C4-2B (cell line): ENCODE results near the gene CC2D2A.
"Not testable (repeated sequence)": the region's sequence is repeated elsewhere in the genome, so short reads cannot be mapped to it uniquely, and the experiment has no call there.

Experiments
- H3K27ac ChIP-seq: fragments of 450-650 bp; 2 replicates; pipeline ENCODE4 v1.5.1; 2017
- ZFX ChIP-seq: fragments of 450-650 bp; IDR thresholded peaks from 2 replicates; pipeline ENCODE4 v1.6.1; 2017
- TF ChIP-seq, protein P1 (sequence below): fragments of 450-650 bp; conservative IDR thresholded peaks from 2 replicates; pipeline ENCODE4 v1.5.1; 2017; ENCODE audit warnings: mild to moderate bottlenecking

The CC2D2A gene

DNA sequence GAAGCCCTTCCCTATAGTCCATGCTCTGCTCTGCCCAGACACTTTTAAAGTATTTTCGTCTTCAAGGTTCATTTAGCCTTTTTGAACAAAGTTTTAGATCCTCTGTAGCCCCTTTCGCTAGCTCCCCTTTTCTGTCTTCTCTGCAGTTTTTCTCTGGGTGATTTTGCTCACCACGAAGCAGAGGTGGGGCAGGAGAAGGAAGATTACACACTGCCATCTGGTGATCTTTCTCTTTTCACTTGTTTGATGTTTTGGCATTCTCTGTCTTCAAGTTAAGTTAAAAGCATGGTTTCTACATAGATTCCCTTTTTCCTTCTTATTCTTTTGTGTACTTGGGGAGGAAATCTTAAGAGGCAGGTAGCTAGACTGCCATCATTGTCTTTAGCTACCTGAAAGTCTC lies 43.9 kb downstream of the CC2D2A start:
- H3K27ac ChIP-seq = no peak overlapping the region
- TF ChIP-seq ZFX = no peak
- TF ChIP-seq, protein P1, sequence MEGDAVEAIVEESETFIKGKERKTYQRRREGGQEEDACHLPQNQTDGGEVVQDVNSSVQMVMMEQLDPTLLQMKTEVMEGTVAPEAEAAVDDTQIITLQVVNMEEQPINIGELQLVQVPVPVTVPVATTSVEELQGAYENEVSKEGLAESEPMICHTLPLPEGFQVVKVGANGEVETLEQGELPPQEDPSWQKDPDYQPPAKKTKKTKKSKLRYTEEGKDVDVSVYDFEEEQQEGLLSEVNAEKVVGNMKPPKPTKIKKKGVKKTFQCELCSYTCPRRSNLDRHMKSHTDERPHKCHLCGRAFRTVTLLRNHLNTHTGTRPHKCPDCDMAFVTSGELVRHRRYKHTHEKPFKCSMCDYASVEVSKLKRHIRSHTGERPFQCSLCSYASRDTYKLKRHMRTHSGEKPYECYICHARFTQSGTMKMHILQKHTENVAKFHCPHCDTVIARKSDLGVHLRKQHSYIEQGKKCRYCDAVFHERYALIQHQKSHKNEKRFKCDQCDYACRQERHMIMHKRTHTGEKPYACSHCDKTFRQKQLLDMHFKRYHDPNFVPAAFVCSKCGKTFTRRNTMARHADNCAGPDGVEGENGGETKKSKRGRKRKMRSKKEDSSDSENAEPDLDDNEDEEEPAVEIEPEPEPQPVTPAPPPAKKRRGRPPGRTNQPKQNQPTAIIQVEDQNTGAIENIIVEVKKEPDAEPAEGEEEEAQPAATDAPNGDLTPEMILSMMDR = no peak

DNA sequence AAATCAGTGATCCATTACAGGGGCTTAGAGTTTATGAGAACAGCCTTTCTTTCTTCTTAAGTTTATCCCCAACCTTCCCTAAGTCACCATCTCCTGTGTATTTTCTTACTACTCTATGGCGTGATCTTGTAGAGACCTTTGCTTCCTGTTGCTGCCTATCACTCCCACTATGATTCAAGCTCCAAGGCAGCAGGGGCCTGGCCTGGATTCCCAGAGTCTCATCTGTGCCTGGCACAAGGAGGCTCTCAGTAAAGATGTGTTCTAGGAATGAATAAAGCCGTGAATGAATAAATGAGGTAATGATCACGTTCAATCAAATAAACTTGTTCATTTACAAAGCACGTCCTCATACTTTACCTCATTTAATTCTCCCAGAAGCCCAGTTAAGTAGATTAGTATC lies 45.4 kb downstream of the CC2D2A start:
- TF ChIP-seq, protein P1 = no peak
- TF ChIP-seq ZFX = no peak

DNA sequence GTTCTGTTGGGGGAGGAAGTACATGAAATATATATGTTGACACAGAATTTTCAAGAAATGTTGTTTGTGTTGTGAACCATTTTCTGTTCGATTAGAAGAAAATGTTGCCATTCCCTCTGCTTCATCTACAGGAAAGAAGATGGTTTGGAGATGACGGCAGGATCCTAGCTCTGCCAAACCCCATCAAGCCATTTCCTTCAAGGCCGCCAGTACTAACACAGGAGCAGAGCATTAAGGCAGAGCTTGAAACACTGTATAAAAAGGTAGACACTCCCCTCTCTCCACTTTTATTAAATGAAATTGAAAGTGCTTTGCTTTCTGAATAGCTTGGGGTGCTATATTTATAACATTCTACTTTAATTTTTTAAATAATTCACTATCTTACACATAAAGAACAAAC lies 46.8 kb downstream of the CC2D2A start:
- no peak for TF ChIP-seq ZFX
- TF ChIP-seq, protein P1 = no peak
- H3K27ac ChIP-seq = no peak overlapping the region

More for the DNA sequence above, 45.4 kb downstream of the CC2D2A start:
- H3K27ac ChIP-seq = no peak overlapping the region

DNA sequence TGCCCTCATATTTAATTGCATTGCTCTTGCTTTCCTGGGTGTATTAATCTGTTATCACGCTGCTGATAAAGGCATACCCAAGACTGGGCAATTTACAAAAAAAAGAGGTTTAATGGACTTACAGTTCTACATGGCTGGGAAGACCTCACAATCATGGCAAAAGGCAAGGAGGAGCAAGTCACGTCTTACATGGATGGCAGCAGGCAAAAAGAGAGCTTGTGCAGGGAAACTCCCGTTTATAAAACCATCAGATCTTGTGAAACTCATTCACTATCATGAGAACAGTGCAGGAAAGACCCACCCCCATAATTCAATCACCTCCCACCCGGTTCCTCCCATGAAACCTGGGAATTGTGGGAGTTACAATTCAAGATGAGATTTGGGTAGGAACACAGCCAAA lies 48.0 kb downstream of the CC2D2A start:
- H3K27ac ChIP-seq = not testable (repeated sequence)

DNA sequence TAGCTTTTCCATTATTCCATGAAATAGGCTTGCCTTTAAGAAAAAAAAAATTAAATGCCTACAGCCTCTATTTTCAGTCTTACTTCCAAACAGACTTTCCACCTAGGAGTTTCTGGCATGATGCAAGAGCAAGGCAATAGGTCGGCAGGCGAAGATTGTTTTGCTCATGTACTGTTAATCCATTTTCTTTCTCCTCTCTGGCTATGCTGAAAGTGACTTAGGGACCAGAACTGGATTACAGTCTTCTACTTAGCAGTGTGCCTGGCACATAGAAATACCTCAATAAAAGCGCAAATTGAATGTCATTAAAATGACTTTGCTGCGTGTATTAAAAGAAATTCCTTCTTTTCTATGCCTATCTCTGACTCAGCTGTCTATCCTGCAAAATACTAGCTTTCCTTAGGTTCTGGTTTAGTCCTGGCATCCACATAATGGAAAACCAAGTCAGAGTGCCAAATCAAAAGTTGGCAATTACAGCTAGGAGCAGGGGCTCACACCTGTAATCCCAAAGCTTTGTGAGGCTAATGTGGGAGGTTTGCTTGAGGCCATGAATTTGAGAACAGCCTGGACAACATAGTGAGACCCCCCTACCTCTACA lies 51.9 kb downstream of the CC2D2A start:
- TF ChIP-seq ZFX = no peak
- TF ChIP-seq, protein P1 = no peak
- H3K27ac ChIP-seq = no peak overlapping the region

DNA sequence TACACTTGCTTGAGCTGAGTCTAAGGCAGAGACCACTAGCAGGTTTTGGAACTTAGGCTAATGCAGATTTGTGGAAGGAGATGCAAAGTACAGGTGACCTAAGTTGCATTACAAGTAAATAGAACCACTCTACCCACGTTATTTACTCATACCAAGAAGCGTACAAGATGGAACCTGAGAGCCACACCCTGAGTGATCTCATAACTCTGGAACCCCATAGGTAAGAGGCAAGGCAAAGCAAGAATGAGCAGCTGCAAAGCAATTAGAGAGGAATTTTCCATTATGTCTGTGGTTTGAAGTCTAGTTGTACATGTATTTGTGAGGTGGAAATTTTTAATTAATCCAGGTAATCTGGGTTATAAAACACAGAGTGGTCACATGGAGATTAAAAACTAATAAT lies 55.4 kb downstream of the CC2D2A start:
- TF ChIP-seq, protein P1 = no peak
- no peak for TF ChIP-seq ZFX

DNA sequence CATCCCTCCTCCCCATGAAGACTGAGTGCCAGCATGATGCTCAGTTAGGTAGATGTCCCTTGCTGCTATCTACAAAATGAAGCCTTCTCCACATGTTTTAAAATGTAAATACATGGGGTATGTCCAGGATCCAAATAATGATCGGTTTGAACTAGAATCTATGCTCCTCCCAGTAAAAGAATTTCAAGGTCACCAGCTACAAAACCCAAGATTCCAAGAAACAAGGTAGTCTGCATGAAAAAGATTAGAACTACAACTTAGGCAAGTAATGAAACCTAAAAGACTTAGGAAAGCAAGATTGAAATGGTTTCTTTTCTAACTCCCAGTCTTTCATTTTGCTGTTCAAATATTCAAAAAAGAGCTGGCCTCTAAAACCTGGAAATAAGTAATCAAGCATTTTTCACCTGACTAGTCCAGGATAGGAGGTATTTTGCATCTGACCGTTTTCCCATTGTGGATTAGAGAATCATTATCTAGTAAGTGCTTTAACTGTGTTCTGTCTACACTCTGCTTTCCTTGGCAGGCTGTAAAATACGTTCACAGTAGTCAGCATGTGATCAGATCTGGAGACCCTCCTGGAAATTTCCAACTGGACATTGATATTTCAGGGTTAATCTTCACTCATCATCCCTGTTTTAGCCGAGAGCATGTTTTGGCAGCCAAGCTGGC lies 57.4 kb downstream of the CC2D2A start:
- TF ChIP-seq, protein P1 = no peak
- TF ChIP-seq ZFX = no peak

More for the DNA sequence above, 55.4 kb downstream of the CC2D2A start:
- H3K27ac ChIP-seq = no peak overlapping the region

DNA sequence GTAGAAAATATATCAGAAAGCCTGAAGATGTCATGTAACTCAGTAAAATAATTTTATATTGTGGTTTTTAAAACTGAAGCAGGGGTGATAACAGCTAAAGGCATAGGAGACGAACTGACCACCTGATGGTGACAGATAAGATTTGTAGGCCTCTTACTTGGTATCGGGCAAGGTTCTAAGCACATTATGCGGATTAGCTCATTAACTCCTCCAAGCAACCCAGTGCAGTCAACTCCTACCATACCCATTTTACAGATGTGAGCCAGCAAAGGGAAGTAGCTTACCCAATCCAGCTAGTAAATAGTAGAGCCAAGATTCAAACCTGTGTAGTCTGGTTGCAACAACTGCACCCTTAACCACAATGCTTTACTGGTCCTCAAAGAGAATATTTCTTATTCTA lies 62.1 kb downstream of the CC2D2A start:
- TF ChIP-seq, protein P1 = no peak
- TF ChIP-seq ZFX = no peak
- H3K27ac ChIP-seq = no peak overlapping the region

More for the DNA sequence above, 57.4 kb downstream of the CC2D2A start:
- H3K27ac ChIP-seq = no peak overlapping the region
